H9 (cell line): Measurements from ENCODE around the gene BHLHE40. TPM values are rescaled to one million over a fixed set of nuclear protein-coding genes. Genes with fewer than 3 reads are reported as not detected.

ENCODE experiments used
- DNase-seq: peaks from one replicate; pipeline ENCODE4 v3.0.0-alpha.2; 2017
- H2AFZ ChIP-seq: one replicate; pipeline ENCODE4 v1.6.1; 2013; ENCODE audit warnings: mild to moderate bottlenecking, low read length, control low read depth, moderate library complexity
- H2AK5ac ChIP-seq: 2 replicates; pipeline ENCODE4 v1.6.1; 2013; ENCODE audit warnings: low read length, control low read depth, mixed read lengths; ENCODE audit not compliant: insufficient read length
- H2BK120ac ChIP-seq: one replicate; pipeline ENCODE4 v1.6.1; 2013; ENCODE audit warnings: low read depth, mild to moderate bottlenecking, low read length, control low read depth, inconsistent platforms; ENCODE audit not compliant: poor library complexity, severe bottlenecking
- H2BK12ac ChIP-seq: 2 replicates; pipeline ENCODE4 v1.6.1; 2013; ENCODE audit warnings: low read length, control low read depth, mixed read lengths, low read depth; ENCODE audit not compliant: insufficient read length
- H2BK15ac ChIP-seq: 2 replicates; pipeline ENCODE4 v1.6.1; 2013; ENCODE audit warnings: low read depth, low read length, control low read depth
- H2BK20ac ChIP-seq: one replicate; pipeline ENCODE4 v1.6.1; 2013; ENCODE audit warnings: low read depth, mild to moderate bottlenecking, low read length, control low read depth, inconsistent platforms; ENCODE audit not compliant: poor library complexity, severe bottlenecking
- H2BK5ac ChIP-seq: 2 replicates; pipeline ENCODE4 v1.6.1; 2013; ENCODE audit warnings: low read length, control low read depth, mixed read lengths; ENCODE audit not compliant: insufficient read length
- H3K14ac ChIP-seq: 2 replicates; pipeline ENCODE4 v1.6.1; 2013; ENCODE audit warnings: low read length, control low read depth; ENCODE audit not compliant: insufficient read depth
- H3K18ac ChIP-seq: 2 replicates; pipeline ENCODE4 v1.6.1; 2013; ENCODE audit warnings: low read depth, mild to moderate bottlenecking, mixed read lengths, low read length, control low read depth; ENCODE audit not compliant: insufficient read length
- H3K23ac ChIP-seq: 2 replicates; pipeline ENCODE4 v1.6.1; 2013; ENCODE audit warnings: low read length, control low read depth, mixed read lengths, low read depth; ENCODE audit not compliant: insufficient read length
- H3K23me2 ChIP-seq: 2 replicates; pipeline ENCODE4 v1.6.1; 2013; ENCODE audit warnings: low read depth, mild to moderate bottlenecking, mixed read lengths, low read length, control low read depth; ENCODE audit not compliant: insufficient read length, poor library complexity, severe bottlenecking
- H3K27ac ChIP-seq: 2 replicates; pipeline ENCODE4 v1.5.1; 2013; ENCODE audit warnings: low read length, control low read depth, mixed read lengths, low read depth; ENCODE audit not compliant: insufficient read length
- H3K27me3 ChIP-seq: 2 replicates; pipeline ENCODE4 v1.6.1; 2013; ENCODE audit warnings: low read length, control low read depth, inconsistent platforms; ENCODE audit not compliant: insufficient read depth
- H3K4ac ChIP-seq: 2 replicates; pipeline ENCODE4 v1.6.1; 2013; ENCODE audit warnings: low read depth, mild to moderate bottlenecking, control low read depth, inconsistent platforms, low read length, moderate library complexity
- H3K4me1 ChIP-seq: 2 replicates; pipeline ENCODE4 v1.6.1; 2013; ENCODE audit warnings: low read length, control low read depth, inconsistent platforms; ENCODE audit not compliant: insufficient read depth
- H3K4me2 ChIP-seq: 2 replicates; pipeline ENCODE4 v1.6.1; 2013; ENCODE audit warnings: low read length, control low read depth, mixed read lengths; ENCODE audit not compliant: insufficient read length, insufficient read depth
- H3K56ac ChIP-seq: 2 replicates; pipeline ENCODE4 v1.6.1; 2013; ENCODE audit warnings: low read depth, mild to moderate bottlenecking, mixed read lengths, low read length, control low read depth; ENCODE audit not compliant: insufficient read length
- H3K79me1 ChIP-seq: 2 replicates; pipeline ENCODE4 v1.6.1; 2013; ENCODE audit warnings: low read depth, mild to moderate bottlenecking, moderate library complexity, low read length, control low read depth, inconsistent platforms; ENCODE audit not compliant: insufficient read depth, poor library complexity, severe bottlenecking
- H3K79me2 ChIP-seq: 2 replicates; pipeline ENCODE4 v1.6.1; 2013; ENCODE audit warnings: low read length, control low read depth, inconsistent platforms; ENCODE audit not compliant: insufficient read depth
- H3K9ac ChIP-seq: 2 replicates; pipeline ENCODE4 v1.6.1; 2013; ENCODE audit warnings: low read length, control low read depth, mixed read lengths; ENCODE audit not compliant: insufficient read length; ENCODE audit errors: extremely low read depth
- H3K9me3 ChIP-seq: one replicate; pipeline ENCODE4 v1.6.1; 2013; ENCODE audit warnings: low read depth, low read length, inconsistent platforms; ENCODE audit not compliant: control insufficient read depth
- H3T11ph ChIP-seq: one replicate; pipeline ENCODE4 v1.6.1; 2013; ENCODE audit warnings: mild to moderate bottlenecking, low read length, control low read depth, inconsistent platforms
- H4K20me1 ChIP-seq: one replicate; pipeline ENCODE4 v1.6.1; 2013; ENCODE audit not compliant: control insufficient read depth, insufficient read length, insufficient read depth
- H4K5ac ChIP-seq: 2 replicates; pipeline ENCODE4 v1.6.1; 2013; ENCODE audit warnings: low read depth, mild to moderate bottlenecking, mixed read lengths, low read length, control low read depth; ENCODE audit not compliant: insufficient read length
- H4K8ac ChIP-seq: replicated peaks from 2 replicates; pipeline ENCODE4 v1.6.1; 2013; ENCODE audit warnings: low read length, control low read depth, mixed read lengths, low read depth; ENCODE audit not compliant: insufficient read length
- H4K91ac ChIP-seq: 2 replicates; pipeline ENCODE4 v1.6.1; 2013; ENCODE audit warnings: low read depth, mild to moderate bottlenecking, moderate library complexity, mixed read lengths, low read length, control low read depth; ENCODE audit not compliant: insufficient read length
- H3K27ac Mint-ChIP-seq, 3 experiments: 2 replicates in 2 of 3; 3 replicates in 1 of 3; pipeline ENCODE4 v1.8.0; 2020 to 2021; ENCODE audit warnings: mixed read lengths in 3 of 3, mild to moderate bottlenecking in 1 of 3, moderate library complexity in 1 of 3
- H3K27me3 Mint-ChIP-seq: 2 replicates; pipeline ENCODE4 v1.8.0; 2021; ENCODE audit warnings: low read depth, mild to moderate bottlenecking, moderate library complexity, mixed read lengths
- H3K36me3 Mint-ChIP-seq, 3 experiments: 2 replicates in 2 of 3; 3 replicates in 1 of 3; pipeline ENCODE4 v1.8.0; 2020 to 2021; ENCODE audit warnings: low read depth in 3 of 3, mixed read lengths in 3 of 3; ENCODE audit not compliant: insufficient read depth in 1 of 3
- H3K4me1 Mint-ChIP-seq, 2 experiments: 2 replicates each; pipeline ENCODE4 v1.8.0; 2020; ENCODE audit warnings: mixed read lengths in 2 of 2
- H3K4me3 Mint-ChIP-seq, 2 experiments: 2 replicates in 1 of 2; 3 replicates in 1 of 2; pipeline ENCODE4 v1.8.0; 2020 to 2021; ENCODE audit warnings: mild to moderate bottlenecking in 2 of 2, mixed read lengths in 2 of 2, moderate library complexity in 1 of 2
- H3K9me3 Mint-ChIP-seq, 2 experiments: 2 replicates in 1 of 2; 3 replicates in 1 of 2; pipeline ENCODE4 v1.8.0; 2020; ENCODE audit warnings: mild to moderate bottlenecking in 2 of 2, mixed read lengths in 2 of 2, moderate library complexity in 1 of 2
- WGBS: extraction: QIAGEN DNeasy Blood & Tissue Kit; methylation state at CpG from one replicate; pipeline ENCODE4 v1.1.7; 2013; ENCODE audit warnings: missing lambda C conversion rate, low lambda C conversion rate, mixed read lengths; ENCODE audit not compliant: insufficient read length; ENCODE audit errors: extremely low coverage; 5-methylcytosine and 5-hydroxymethylcytosine counted together
- total RNA-seq: library from RNA; stranded (reverse); gene quantifications from 2 replicates; pipeline ENCODE4 v1.2.1, GENCODE V29; 2021
- TF ChIP-seq, protein P1 (sequence below): fragments of 200-600 bp; sonication (generic); conservative IDR thresholded peaks from 3 replicates; pipeline ENCODE4 v1.8.0; 2021; ENCODE audit warnings: antibody characterized with exemption, mild to moderate bottlenecking

Gene BHLHE40
- total RNA-seq, 1 experiment from 2014 or later: 4.1 TPM

DNA sequence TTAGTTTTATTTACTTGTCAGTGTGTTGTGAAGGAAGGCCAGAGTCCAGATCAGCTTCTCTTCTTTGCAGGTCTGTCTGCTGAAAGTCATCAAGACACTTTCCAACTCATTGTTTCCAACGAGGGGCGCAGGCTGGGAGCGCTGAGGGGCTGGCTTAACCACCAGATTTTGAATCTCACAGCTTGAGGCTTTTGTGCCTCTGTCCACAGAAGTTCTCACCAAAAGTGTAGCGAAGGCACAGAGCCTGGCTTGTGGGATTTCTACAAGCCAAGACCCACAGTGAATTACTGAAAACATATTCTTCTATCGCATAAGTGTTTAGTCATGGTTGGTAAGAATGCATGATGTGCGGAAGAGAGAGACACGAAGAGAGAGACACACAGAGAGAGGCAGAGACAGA is 35.2 kb downstream of the BHLHE40 start:
- no peaks in the 10 kb centered on the region; the same call in 1 of the 2 replicates for H3K4me1 ChIP-seq
- H3K4me2 ChIP-seq: no peak overlapping the region
- no peak overlapping the region for H3K56ac ChIP-seq
- H2BK12ac ChIP-seq: no peak overlapping the region
- H3K23ac ChIP-seq: no peak overlapping the region
- no peak overlapping the region for H4K91ac ChIP-seq
- H3K79me2 ChIP-seq: no peaks in the 10 kb centered on the region
- H2BK5ac ChIP-seq: no peak overlapping the region
- H2BK120ac ChIP-seq: no peak overlapping the region
- DNase-seq: no peak
- Mint-ChIP-seq H3K9me3 (no peaks in the 10 kb centered on the region), H3K36me3 (no peaks in the 10 kb centered on the region; a peak in 1 of 7 replicates), H3K27ac (peak overlapping the region in 1 of 3 experiments; percentile 7; a peak in 2 of 7 replicates), H3K27me3 (no peaks in the 10 kb centered on the region; the same call in 1 of the 2 replicates), H3K4me1 (peaks cover 16 to 21% of the 10 kb centered on the region in 2 experiments), H3K4me3 (no peak overlapping the region)
- H3T11ph ChIP-seq: no peak overlapping the region
- no peaks in the 10 kb centered on the region for H4K20me1 ChIP-seq
- no peaks in the 10 kb centered on the region for H3K27me3 ChIP-seq
- no peak overlapping the region for H2AFZ ChIP-seq
- no peak overlapping the region for H3K27ac ChIP-seq
- no peaks in the 10 kb centered on the region for H3K79me1 ChIP-seq
- WGBS: no CpG with 5 or more reads among the region's 7 CpGs
- no peak overlapping the region for H4K8ac ChIP-seq
- no peak overlapping the region for H3K18ac ChIP-seq
- no peaks in the 10 kb centered on the region for H3K9me3 ChIP-seq
- no peak overlapping the region for H4K5ac ChIP-seq
- H3K4ac ChIP-seq: no peak overlapping the region
- TF ChIP-seq, protein P1, sequence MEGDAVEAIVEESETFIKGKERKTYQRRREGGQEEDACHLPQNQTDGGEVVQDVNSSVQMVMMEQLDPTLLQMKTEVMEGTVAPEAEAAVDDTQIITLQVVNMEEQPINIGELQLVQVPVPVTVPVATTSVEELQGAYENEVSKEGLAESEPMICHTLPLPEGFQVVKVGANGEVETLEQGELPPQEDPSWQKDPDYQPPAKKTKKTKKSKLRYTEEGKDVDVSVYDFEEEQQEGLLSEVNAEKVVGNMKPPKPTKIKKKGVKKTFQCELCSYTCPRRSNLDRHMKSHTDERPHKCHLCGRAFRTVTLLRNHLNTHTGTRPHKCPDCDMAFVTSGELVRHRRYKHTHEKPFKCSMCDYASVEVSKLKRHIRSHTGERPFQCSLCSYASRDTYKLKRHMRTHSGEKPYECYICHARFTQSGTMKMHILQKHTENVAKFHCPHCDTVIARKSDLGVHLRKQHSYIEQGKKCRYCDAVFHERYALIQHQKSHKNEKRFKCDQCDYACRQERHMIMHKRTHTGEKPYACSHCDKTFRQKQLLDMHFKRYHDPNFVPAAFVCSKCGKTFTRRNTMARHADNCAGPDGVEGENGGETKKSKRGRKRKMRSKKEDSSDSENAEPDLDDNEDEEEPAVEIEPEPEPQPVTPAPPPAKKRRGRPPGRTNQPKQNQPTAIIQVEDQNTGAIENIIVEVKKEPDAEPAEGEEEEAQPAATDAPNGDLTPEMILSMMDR: no peak
- no peak overlapping the region for H2BK20ac ChIP-seq
- H2AK5ac ChIP-seq: no peak overlapping the region
- no peak overlapping the region; the same call in 1 of the 2 replicates for H3K14ac ChIP-seq
- H3K23me2 ChIP-seq: no peaks in the 10 kb centered on the region
- no peak overlapping the region for H2BK15ac ChIP-seq
- H3K9ac ChIP-seq: no peak overlapping the region
